Panc1 (cell line): ENCODE data around the gene CCDC40. TPM values are rescaled to one million over a fixed set of nuclear protein-coding genes. Genes with fewer than 3 reads are reported as not detected.

ENCODE experiments used
- ATAC-seq: fragments of 200-7000 bp; cut with Tn5 transposase; 2 replicates; pipeline ENCODE4 v1.9.1; 2020; ENCODE audit warnings: mild to moderate bottlenecking, moderate library complexity
- BruUV-seq: library from RNA; stranded (reverse); fragments of 400-500 nt; replicated peaks from 2 replicates; lab custom pipeline; 2021; lab: Mats Ljungman, UMichigan
- CTCF ChIA-PET: fragments of 300-600 bp; sonication (Branson Sonifier 250); formaldehyde crosslinking; loops from one replicate; lab custom pipeline; 2022; ENCODE audit warnings: antibody characterized with exemption; lab: Charles Lee
- POLR2A ChIA-PET: fragments of 300-600 bp; sonication (Branson Sonifier 250); formaldehyde crosslinking; loops from one replicate; lab custom pipeline; 2022; ENCODE audit warnings: antibody characterized with exemption; lab: Charles Lee
- DNase-seq: peaks from one replicate; pipeline ENCODE4 v3.0.0-alpha.2; 2010; ENCODE audit warnings: low read depth, low spot score
- H3K27ac ChIP-seq: 2 replicates; pipeline ENCODE4 v1.5.1; 2011; ENCODE audit warnings: mild to moderate bottlenecking, low read length, inconsistent platforms
- H3K27me3 ChIP-seq: fragments of 200-500 bp; sonication (Bioruptor generic); 2 replicates; pipeline ENCODE4 v1.6.0; 2014; ENCODE audit warnings: low read length, inconsistent platforms; ENCODE audit not compliant: control insufficient read depth, insufficient read depth
- H3K36me3 ChIP-seq: fragments of 200-500 bp; sonication (Bioruptor generic); 2 replicates; pipeline ENCODE4 v1.5.1; 2014; ENCODE audit warnings: inconsistent platforms, mild to moderate bottlenecking, low read length, moderate library complexity; ENCODE audit not compliant: control insufficient read depth, insufficient read depth
- H3K4me1 ChIP-seq: 2 replicates; pipeline ENCODE4 v1.5.1; 2011; ENCODE audit warnings: inconsistent platforms, mild to moderate bottlenecking, low read length, moderate library complexity; ENCODE audit not compliant: control insufficient read depth, insufficient read depth
- H3K4me3 ChIP-seq, 2 experiments: 2 replicates each; pipeline ENCODE4 v1.5.1; 2011 to 2012; ENCODE audit warnings: low read depth in 2 of 2, low read length in 2 of 2, mild to moderate bottlenecking in 2 of 2, inconsistent platforms in 1 of 2, moderate library complexity in 1 of 2
- H3K9me3 ChIP-seq: fragments of 200-500 bp; sonication (Bioruptor generic); 2 replicates; pipeline ENCODE4 v1.5.1; 2014; ENCODE audit warnings: low read depth, mild to moderate bottlenecking, inconsistent platforms, low read length, moderate library complexity; ENCODE audit not compliant: control insufficient read depth, insufficient read depth
- CTCF ChIP-seq: fragments of 450-650 bp; IDR thresholded peaks from 2 replicates; pipeline ENCODE4 v1.5.1; 2017; ENCODE audit warnings: mild to moderate bottlenecking
- POLR2AphosphoS5 ChIP-seq: IDR thresholded peaks from 2 replicates; pipeline ENCODE4 v1.6.1; 2012; ENCODE audit warnings: mild to moderate bottlenecking, low read depth, low read length, moderate library complexity
- REST ChIP-seq, 2 experiments: IDR thresholded peaks; 2 replicates each; pipeline ENCODE4 v1.6.1; 2011 to 2012; ENCODE audit warnings: low read depth in 2 of 2, control low read depth in 1 of 2, low read length in 1 of 2, mild to moderate bottlenecking in 1 of 2, moderate library complexity in 1 of 2; ENCODE audit not compliant: insufficient read depth in 1 of 2
- SIN3A ChIP-seq: IDR thresholded peaks from 2 replicates; pipeline ENCODE4 v1.6.1; 2012; ENCODE audit warnings: low read depth, mild to moderate bottlenecking, low read length, moderate library complexity, borderline replicate concordance; ENCODE audit not compliant: insufficient read depth
- TCF7L2 ChIP-seq: IDR thresholded peaks from 2 replicates; pipeline ENCODE4 v1.6.1; 2011; ENCODE audit warnings: mild to moderate bottlenecking, low read depth, low read length, inconsistent platforms
- in situ Hi-C: cut with HindIII; loops from 2 replicates; pipeline ENCODE4 v1.10.0; 2016; ENCODE audit warnings: low sequenced_read_pairs, low pct_unique_long_range_greater_than_20kb
- intact Hi-C: fragments of 100-400 bp; cut with micrococcal nuclease; formaldehyde crosslinking; loops from one replicate; pipeline ENCODE4 v1.10.0; 2022; ENCODE audit not compliant: unreplicated experiment
- total RNA-seq: library from RNA; stranded (reverse); gene quantifications from one replicate; pipeline ENCODE4 v1.2.1, GENCODE V29; 2021; ENCODE audit not compliant: unreplicated experiment

The CCDC40 gene
- total RNA-seq, 1 experiment from 2014 or later = 18.0 TPM

GRCh38 chr17:80109713-80110446 is 73.4 kb downstream of the CCDC40 start:
- H3K36me3 ChIP-seq = no peaks in the 10 kb centered on the region
- H3K4me3 ChIP-seq = no peak overlapping the region
- ATAC-seq = no peak
- H3K27me3 ChIP-seq = no peaks in the 10 kb centered on the region
- DNase-seq = no peak
- no peaks in the 10 kb centered on the region; the same call in 1 of the 2 replicates for H3K4me1 ChIP-seq
- no peaks in the 10 kb centered on the region for H3K9me3 ChIP-seq
- POLR2A ChIA-PET = no interaction called here
- no peak for TF ChIP-seq POLR2AphosphoS5
- no peak for TF ChIP-seq CTCF
- TF ChIP-seq TCF7L2 = no peak
- no peak for TF ChIP-seq REST (IDR thresholded peaks at IDR 0.05; ENCODE audit: insufficient read depth in 1 of 2, low read depth in 2 of 2, low read length in 1 of 2)
- TF ChIP-seq SIN3A = no peak
- intact Hi-C loops = no loop called here
- CTCF ChIA-PET = interaction anchor here (0.7 kb wide), 1 partner anchor 9 kb away, joined by 4 read pairs; the partner anchor contains the start of gene GAA
- H3K27ac ChIP-seq = no peak overlapping the region
- in situ Hi-C loops = no loop called here
- no TSS peak for BruUV-seq

- BruUV-seq = no TSS peak
- Histone ChIP-seq H3K4me1 (no peaks in the 10 kb centered on the region; the same call in 1 of the 2 replicates), H3K4me3 (no peak overlapping the region), H3K36me3 (no peaks in the 10 kb centered on the region), H3K27me3 (no peaks in the 10 kb centered on the region), H3K9me3 (no peaks in the 10 kb centered on the region), H3K27ac (no peak overlapping the region)
- TF ChIP-seq POLR2AphosphoS5 = no peak
- TF ChIP-seq CTCF = no peak
- TF ChIP-seq TCF7L2 = no peak
- no peak for TF ChIP-seq REST (IDR thresholded peaks at IDR 0.05; ENCODE audit: insufficient read depth in 1 of 2, low read depth in 2 of 2, low read length in 1 of 2)
- no peak for TF ChIP-seq SIN3A
- ChIA-PET POLR2A (no interaction called here), CTCF (no interaction called here)
- DNase-seq (no peak), ATAC-seq (no peak)
- in situ Hi-C loops (no loop called here), intact Hi-C loops (no loop called here)
Measured at GRCh38 chr17:80110447-80110812, 74.0 kb downstream of the CCDC40 start.
